Liver (tissue), 9 donors: ENCODE measurements around the gene TSHZ2. TPM values are rescaled to one million over a fixed set of nuclear protein-coding genes. Genes with fewer than 3 reads are reported as not detected.

Experiments used
- DNase-seq: peaks from one replicate; pipeline ENCODE4 v3.0.0-alpha.2; 2017; ENCODE audit warnings: low spot score
- H3K27ac ChIP-seq, 2 donors: one replicate each; pipeline ENCODE4 v1.7.0; 2013; ENCODE audit warnings: inconsistent platforms in 2 of 2, low read length in 2 of 2, control low read depth in 1 of 2, low read depth in 1 of 2, mild to moderate bottlenecking in 1 of 2
- H3K27me3 ChIP-seq, 4 donors: one replicate each; pipeline versions ENCODE4 v1.6.1 to v1.7.0; 2013; ENCODE audit warnings: low read length in 3 of 4, inconsistent platforms in 1 of 4, mild to moderate bottlenecking in 1 of 4, moderate library complexity in 1 of 4; ENCODE audit not compliant: control insufficient read depth in 4 of 4, insufficient read depth in 4 of 4
- H3K36me3 ChIP-seq, 4 donors: one replicate each; pipeline versions ENCODE4 v1.6.1 to v1.7.0; 2013; ENCODE audit warnings: low read length in 3 of 4, mild to moderate bottlenecking in 3 of 4, low read depth in 1 of 4, moderate library complexity in 1 of 4; ENCODE audit not compliant: control insufficient read depth in 4 of 4, insufficient read depth in 3 of 4
- H3K4me1 ChIP-seq, 4 donors: one replicate each; pipeline versions ENCODE4 v1.6.1 to v1.7.0; 2013; ENCODE audit warnings: low read length in 3 of 4, mild to moderate bottlenecking in 3 of 4, moderate library complexity in 1 of 4; ENCODE audit not compliant: control insufficient read depth in 4 of 4, insufficient read depth in 4 of 4
- H3K4me3 ChIP-seq, 3 donors: one replicate each; pipeline versions ENCODE4 v1.6.1 to v1.7.0; 2013; ENCODE audit warnings: low read length in 3 of 3, control low read depth in 1 of 3, low read depth in 1 of 3, mild to moderate bottlenecking in 1 of 3
- H3K9ac ChIP-seq, 2 donors: one replicate each; pipeline ENCODE4 v1.7.0; 2013; ENCODE audit warnings: low read length in 2 of 2, mild to moderate bottlenecking in 2 of 2, moderate library complexity in 2 of 2, control low read depth in 1 of 2, low read depth in 1 of 2
- H3K9me3 ChIP-seq, 4 donors: one replicate each; pipeline versions ENCODE4 v1.6.1 to v1.7.0; 2013; ENCODE audit warnings: low read length in 3 of 4; ENCODE audit not compliant: control insufficient read depth in 4 of 4
- ATF3 ChIP-seq: IDR thresholded peaks from 2 replicates; pipeline ENCODE4 v1.6.1; 2016; ENCODE audit warnings: antibody characterized with exemption
- CTCF ChIP-seq: fragments of 150-350 bp; IDR thresholded peaks from 2 replicates; pipeline ENCODE4 v1.5.1; 2017; ENCODE audit warnings: improper control_type of control experiment, low read depth, low read length; ENCODE audit not compliant: missing input control
- EGR1 ChIP-seq, 2 donors: IDR thresholded peaks; 2 replicates each; pipeline ENCODE4 v1.6.1; 2016 to 2018; ENCODE audit warnings: antibody characterized with exemption in 2 of 2, low read depth in 2 of 2
- FOXA1 ChIP-seq: IDR thresholded peaks from 2 replicates; pipeline ENCODE4 v1.6.1; 2016; ENCODE audit warnings: antibody characterized with exemption
- FOXA2 ChIP-seq: IDR thresholded peaks from 2 replicates; pipeline ENCODE4 v1.6.1; 2016; ENCODE audit warnings: antibody characterized with exemption
- GABPA ChIP-seq, 2 donors: IDR thresholded peaks in 1 of 2; conservative IDR thresholded peaks in 1 of 2; 2 replicates each; pipeline ENCODE4 v1.6.1; 2016; ENCODE audit warnings: antibody characterized with exemption in 2 of 2, mild to moderate bottlenecking in 1 of 2, moderate library complexity in 1 of 2
- HNF4G ChIP-seq: IDR thresholded peaks from 2 replicates; pipeline ENCODE4 v1.6.1; 2016; ENCODE audit warnings: antibody characterized with exemption
- MAX ChIP-seq: IDR thresholded peaks from 2 replicates; pipeline ENCODE4 v1.6.1; 2016; ENCODE audit warnings: antibody characterized with exemption
- NR2F2 ChIP-seq: IDR thresholded peaks from 2 replicates; pipeline ENCODE4 v1.6.1; 2016; ENCODE audit warnings: antibody characterized with exemption
- RAD21 ChIP-seq, 2 donors: IDR thresholded peaks; 2 replicates each; pipeline ENCODE4 v1.6.1; 2016; ENCODE audit warnings: antibody characterized with exemption in 2 of 2, mild to moderate bottlenecking in 2 of 2
- REST ChIP-seq: IDR thresholded peaks from 2 replicates; pipeline ENCODE4 v1.6.1; 2016; ENCODE audit warnings: antibody characterized with exemption, mild to moderate bottlenecking
- RXRA ChIP-seq, 2 donors: IDR thresholded peaks; 2 replicates each; pipeline ENCODE4 v1.6.1; 2017 to 2018; ENCODE audit warnings: antibody characterized with exemption in 2 of 2, mild to moderate bottlenecking in 1 of 2
- SP1 ChIP-seq: IDR thresholded peaks from 2 replicates; pipeline ENCODE4 v1.6.1; 2018; ENCODE audit warnings: antibody characterized with exemption, mild to moderate bottlenecking
- TAF1 ChIP-seq: conservative IDR thresholded peaks from 2 replicates; pipeline ENCODE4 v1.6.1; 2016; ENCODE audit warnings: antibody characterized with exemption, mild to moderate bottlenecking
- YY1 ChIP-seq: IDR thresholded peaks from 2 replicates; pipeline ENCODE4 v1.6.1; 2016; ENCODE audit warnings: antibody characterized with exemption, mild to moderate bottlenecking
- ZBTB33 ChIP-seq: IDR thresholded peaks from 2 replicates; pipeline ENCODE4 v1.6.1; 2016; ENCODE audit warnings: antibody characterized with exemption
- WGBS: extraction: QIAGEN DNeasy Blood & Tissue Kit; methylation state at CpG from one replicate; pipeline ENCODE4 v1.1.7; 2013; 5-methylcytosine and 5-hydroxymethylcytosine counted together
- polyA plus RNA-seq, 2 donors: library from polyadenylated mRNA; stranded (reverse) in 1 of 2; unstranded in 1 of 2; fragments of 200-250 nt in 1 of 2; fragments of >200 nt in 1 of 2; fragmentation: Nextera tagmentation in 1 of 2; extraction: Ambion mirVana in 1 of 2; gene quantifications; one replicate each; pipeline versions ENCODE4 v1.2.1 to v1.2.3, GENCODE V29; 2013 to 2015
- total RNA-seq, 2 donors: library from RNA; depleted of rRNA; stranded (reverse); fragments of >200 nt; gene quantifications; one replicate each; pipeline ENCODE4 v1.2.3, GENCODE V29; 2014
- donor health status: healthy.
- donor health status: healthy.
- donor health status: healthy.
- donor health status: healthy.
- donor health status: healthy.

Gene TSHZ2
- total and polyA plus RNA-seq, 4 donors = 2.9 to 11.3 (median 7.8) TPM

- peaks cover 0 to 2% (median 0%) of the 10 kb centered on the region in 4 donors for H3K36me3 ChIP-seq
- no peak overlapping the region for H3K4me3 ChIP-seq
- no peak for DNase-seq
- 93% methylated on average over 5 of the region's 5 CpGs for WGBS
- H3K9me3 ChIP-seq = no peaks in the 10 kb centered on the region
- no peaks in the 10 kb centered on the region for H3K27me3 ChIP-seq
- H3K4me1 ChIP-seq = no peaks in the 10 kb centered on the region
- no peak overlapping the region for H3K27ac ChIP-seq
- TF ChIP-seq EGR1 (IDR thresholded peaks at IDR 0.05; ENCODE audit: low read depth in 2 of 2) (no peak), ZBTB33 (no peak), SP1 (no peak), FOXA1 (no peak), REST (no peak), GABPA (IDR thresholded peaks at IDR 0.05 in 1 of 2, conservative IDR thresholded peaks at IDR 0.05 in 1 of 2) (no peak), NR2F2 (no peak), ATF3 (no peak), YY1 (no peak)
- no peak overlapping the region for H3K9ac ChIP-seq
Observed at GRCh38 chr20:53053595-53053994, 81.4 kb downstream of the TSHZ2 start.

GRCh38 chr20:53055367-53056067 is 83.4 kb downstream of the TSHZ2 start:
- H3K27ac ChIP-seq = no peak overlapping the region
- H3K27me3 ChIP-seq = no peaks in the 10 kb centered on the region
- TF ChIP-seq NR2F2 = no peak
- no peak for TF ChIP-seq FOXA1
- no peak for TF ChIP-seq YY1
- no peak for TF ChIP-seq RAD21 (IDR thresholded peaks at IDR 0.05)
- TF ChIP-seq TAF1 = no peak
- no peak for TF ChIP-seq RXRA (IDR thresholded peaks at IDR 0.05)
- no peak for TF ChIP-seq ZBTB33
- TF ChIP-seq ATF3 = no peak
- TF ChIP-seq EGR1 (IDR thresholded peaks at IDR 0.05; ENCODE audit: low read depth in 2 of 2) = no peak
- TF ChIP-seq GABPA (IDR thresholded peaks at IDR 0.05 in 1 of 2, conservative IDR thresholded peaks at IDR 0.05 in 1 of 2) = no peak
- TF ChIP-seq FOXA2 = no peak
- TF ChIP-seq REST = no peak
- no peak for TF ChIP-seq CTCF
- no peak for TF ChIP-seq HNF4G
- no peak for TF ChIP-seq MAX
- 82% methylated on average over 1 of the region's 1 CpG for WGBS
- H3K9me3 ChIP-seq = no peaks in the 10 kb centered on the region
- H3K36me3 ChIP-seq = peaks cover 0 to 2% (median 0%) of the 10 kb centered on the region in 4 donors
- H3K9ac ChIP-seq = no peak overlapping the region
- H3K4me3 ChIP-seq = no peak overlapping the region
- DNase-seq = no peak
- no peaks in the 10 kb centered on the region for H3K4me1 ChIP-seq
